H1 (cell line): Measurements from ENCODE around the gene MYO7B. TPM values are rescaled to one million over a fixed set of nuclear protein-coding genes. Genes with fewer than 3 reads are reported as not detected.

Experiments used
- CTCF ChIA-PET: fragments of 300-600 bp; sonication (Branson Sonifier 250); formaldehyde crosslinking; loops from one replicate; lab custom pipeline; 2021; ENCODE audit not compliant: partially characterized antibody; lab: Charles Lee
- POLR2A ChIA-PET: fragments of 300-600 bp; sonication (Branson Sonifier 250); formaldehyde crosslinking; loops from one replicate; lab custom pipeline; 2021; ENCODE audit warnings: inconsistent platforms; ENCODE audit not compliant: partially characterized antibody; lab: Charles Lee
- DNase-seq, 2 experiments: peaks; one replicate each; pipeline versions ENCODE4 v3.0.0 to v3.0.0-alpha.2; 2010 to 2022; ENCODE audit warnings: low spot score in 2 of 2, low read depth in 1 of 2, mixed read lengths in 1 of 2
- FAIRE-seq: peaks from 2 replicates; lab custom pipeline; 2011; peaks lifted over from hg19 to GRCh38; lab: Jason Lieb, UNC
- H2AFZ ChIP-seq: 2 replicates; pipeline ENCODE4 v1.8.1; 2012; ENCODE audit warnings: low read length, inconsistent platforms
- H2AK5ac ChIP-seq: 2 replicates; pipeline ENCODE4 v1.6.1; 2013; ENCODE audit warnings: low read depth, low read length
- H2BK120ac ChIP-seq: replicated peaks from 2 replicates; pipeline ENCODE3; 2013; ENCODE audit warnings: low read depth, low read length, inconsistent platforms
- H2BK12ac ChIP-seq: 2 replicates; pipeline ENCODE4 v1.6.1; 2013; ENCODE audit warnings: low read depth, low read length
- H2BK15ac ChIP-seq: 2 replicates; pipeline ENCODE4 v1.6.1; 2013; ENCODE audit warnings: low read length
- H2BK20ac ChIP-seq: 2 replicates; pipeline ENCODE4 v1.6.1; 2013; ENCODE audit warnings: low read length
- H2BK5ac ChIP-seq: 2 replicates; pipeline ENCODE4 v1.6.1; 2013; ENCODE audit warnings: low read depth, low read length
- H3K14ac ChIP-seq: 2 replicates; pipeline ENCODE4 v1.6.1; 2013; ENCODE audit warnings: inconsistent platforms; ENCODE audit not compliant: insufficient read length
- H3K18ac ChIP-seq: 2 replicates; pipeline ENCODE4 v1.6.1; 2013; ENCODE audit warnings: low read length; ENCODE audit errors: extremely low read depth
- H3K23ac ChIP-seq: 2 replicates; pipeline ENCODE4 v1.6.1; 2013; ENCODE audit warnings: inconsistent platforms; ENCODE audit not compliant: insufficient read length
- H3K23me2 ChIP-seq: 2 replicates; pipeline ENCODE4 v1.6.1; 2013; ENCODE audit warnings: low read depth, low read length
- H3K27ac ChIP-seq: 2 replicates; pipeline ENCODE4 v1.6.1; 2011; ENCODE audit warnings: low read depth, low read length, inconsistent platforms
- H3K27me3 ChIP-seq, 4 experiments: replicated peaks in 1 of 4; 1 replicate in 1 of 4; 2 replicates in 3 of 4; pipeline versions ENCODE4 v1.6.1 to v1.8.1; 2011 to 2013; ENCODE audit warnings: low read length in 3 of 4, mild to moderate bottlenecking in 3 of 4, inconsistent platforms in 2 of 4, mixed read lengths in 2 of 4, moderate library complexity in 1 of 4; ENCODE audit not compliant: control insufficient read depth in 3 of 4, insufficient read depth in 3 of 4; ENCODE audit errors: extremely low read depth in 1 of 4
- H3K36me3 ChIP-seq, 4 experiments: 2 replicates each; pipeline versions ENCODE4 v1.6.1 to v1.8.1; 2011 to 2013; ENCODE audit warnings: mild to moderate bottlenecking in 4 of 4, low read length in 3 of 4, moderate library complexity in 2 of 4, control low read depth in 1 of 4, inconsistent platforms in 1 of 4; ENCODE audit not compliant: insufficient read depth in 4 of 4, control insufficient read depth in 2 of 4
- H3K4ac ChIP-seq: replicated peaks from 2 replicates; pipeline ENCODE3; 2013; ENCODE audit warnings: low read length, low read depth, mixed read lengths, inconsistent platforms; ENCODE audit not compliant: insufficient read length
- H3K4me1 ChIP-seq, 4 experiments: replicated peaks in 1 of 4; 1 replicate in 1 of 4; 2 replicates in 3 of 4; pipeline versions ENCODE4 v1.6.1 to v1.8.1; 2011 to 2013; ENCODE audit warnings: low read length in 3 of 4, inconsistent platforms in 2 of 4, mixed read lengths in 1 of 4; ENCODE audit not compliant: insufficient read depth in 4 of 4, control insufficient read depth in 3 of 4
- H3K4me2 ChIP-seq, 2 experiments: 2 replicates each; pipeline versions ENCODE4 v1.6.1 to v1.8.1; 2011 to 2013; ENCODE audit warnings: low read depth in 2 of 2, low read length in 2 of 2, control low read depth in 1 of 2, inconsistent platforms in 1 of 2, mild to moderate bottlenecking in 1 of 2; ENCODE audit not compliant: insufficient read depth in 1 of 2
- H3K4me3 ChIP-seq, 4 experiments: fragments of 200-600, 300-600 bp in 1 of 4; sonication (generic), shearing (Covaris generic), sonication (Bioruptor Twin) in 1 of 4; 2 replicates each; pipeline versions ENCODE4 v1.5.1 to v1.8.1; 2011 to 2016; ENCODE audit warnings: low read length in 4 of 4, low read depth in 3 of 4, control low read depth in 2 of 4, inconsistent platforms in 2 of 4, mild to moderate bottlenecking in 2 of 4, mixed read lengths in 1 of 4, moderate library complexity in 1 of 4; ENCODE audit not compliant: insufficient read depth in 2 of 4; ENCODE audit errors: extremely low read depth in 1 of 4
- H3K56ac ChIP-seq: replicated peaks from 2 replicates; pipeline ENCODE3; 2013; ENCODE audit warnings: low read depth, mild to moderate bottlenecking, mixed read lengths, low read length, inconsistent platforms; ENCODE audit not compliant: insufficient read length
- H3K79me1 ChIP-seq: 2 replicates; pipeline ENCODE4 v1.6.1; 2013; ENCODE audit warnings: low read depth, low read length, control low read depth
- H3K79me2 ChIP-seq, 2 experiments: 2 replicates each; pipeline versions ENCODE4 v1.6.1 to v1.8.1; 2012 to 2013; ENCODE audit warnings: low read length in 2 of 2, mild to moderate bottlenecking in 2 of 2, inconsistent platforms in 1 of 2; ENCODE audit not compliant: insufficient read depth in 2 of 2, control insufficient read depth in 1 of 2
- H3K9ac ChIP-seq, 4 experiments: replicated peaks in 1 of 4; 1 replicate in 1 of 4; 2 replicates in 3 of 4; pipeline versions ENCODE4 v1.6.1 to v1.8.1; 2011 to 2013; ENCODE audit warnings: low read depth in 3 of 4, low read length in 3 of 4, control low read depth in 2 of 4, mild to moderate bottlenecking in 2 of 4, moderate library complexity in 2 of 4, inconsistent platforms in 1 of 4; ENCODE audit errors: extremely low read depth in 1 of 4
- H3K9me3 ChIP-seq, 2 experiments: 2 replicates each; pipeline versions ENCODE4 v1.6.1 to v1.8.1; 2012 to 2013; ENCODE audit warnings: mild to moderate bottlenecking in 2 of 2, moderate library complexity in 2 of 2, control low read depth in 1 of 2, inconsistent platforms in 1 of 2, low read depth in 1 of 2, low read length in 1 of 2, mixed read lengths in 1 of 2; ENCODE audit not compliant: insufficient read depth in 2 of 2
- H4K20me1 ChIP-seq, 2 experiments: replicated peaks in 1 of 2; 2 replicates each; pipeline versions ENCODE3 to v1.8.1; 2011 to 2013; ENCODE audit warnings: inconsistent platforms in 2 of 2, low read length in 2 of 2, mild to moderate bottlenecking in 1 of 2; ENCODE audit not compliant: insufficient read depth in 2 of 2, control insufficient read depth in 1 of 2
- H4K5ac ChIP-seq: 2 replicates; pipeline ENCODE4 v1.6.1; 2013; ENCODE audit warnings: low read length, low read depth, mixed read lengths, inconsistent platforms; ENCODE audit not compliant: insufficient read length
- H4K8ac ChIP-seq: 2 replicates; pipeline ENCODE4 v1.8.0; 2013; ENCODE audit warnings: mild to moderate bottlenecking, moderate library complexity, low read length, inconsistent platforms; ENCODE audit not compliant: insufficient read depth; ENCODE audit errors: extremely low read depth
- H4K91ac ChIP-seq: replicated peaks from 2 replicates; pipeline ENCODE3; 2013; ENCODE audit warnings: low read length, mixed read lengths, inconsistent platforms; ENCODE audit not compliant: insufficient read length
- WGBS, 2 experiments: shearing (Covaris generic) in 1 of 2; methylation state at CpG; one replicate each; pipeline versions ENCODE4 v1.1.6 to v1.1.7; 2013 to 2015; ENCODE audit warnings: low lambda C conversion rate in 2 of 2, mixed read lengths in 2 of 2, inconsistent platforms in 1 of 2, low coverage in 1 of 2, missing lambda C conversion rate in 1 of 2; ENCODE audit not compliant: insufficient replicate concordance in 2 of 2, insufficient coverage in 1 of 2, insufficient read length in 1 of 2; ENCODE audit errors: extremely low coverage in 1 of 2, missing lambda C conversion rate in 1 of 2; 5-methylcytosine and 5-hydroxymethylcytosine counted together
- polyA plus RNA-seq, 7 experiments: library from polyadenylated mRNA; depleted of rRNA in 3 of 7; stranded (reverse) in 5 of 7; unstranded in 2 of 7; fragments of >200 nt in 5 of 7; fragments of 200-250 nt in 2 of 7; gene quantifications; 1 replicate in 5 of 7; 2 replicates in 1 of 7; 4 replicates in 1 of 7; pipeline versions ENCODE4 v1.2.1 to v1.2.3, GENCODE V29; 2011 to 2013; ENCODE audit warnings: missing spikeins in 2 of 7, mixed read lengths in 2 of 7
- total RNA-seq: library from RNA; stranded (reverse); fragmentation: NEBNext Ultra II Directional; extraction: Animal tissue kit (Norgen Biotek cat#: 25700); gene quantifications from 2 replicates; pipeline ENCODE4 v1.2.1, GENCODE V29; 2021

MYO7B gene
- total and polyA plus RNA-seq, 2 of the 8 experiments (the other 6 are each of a cell fraction or from before 2014, with no cell fraction given), result not detected

DNA sequence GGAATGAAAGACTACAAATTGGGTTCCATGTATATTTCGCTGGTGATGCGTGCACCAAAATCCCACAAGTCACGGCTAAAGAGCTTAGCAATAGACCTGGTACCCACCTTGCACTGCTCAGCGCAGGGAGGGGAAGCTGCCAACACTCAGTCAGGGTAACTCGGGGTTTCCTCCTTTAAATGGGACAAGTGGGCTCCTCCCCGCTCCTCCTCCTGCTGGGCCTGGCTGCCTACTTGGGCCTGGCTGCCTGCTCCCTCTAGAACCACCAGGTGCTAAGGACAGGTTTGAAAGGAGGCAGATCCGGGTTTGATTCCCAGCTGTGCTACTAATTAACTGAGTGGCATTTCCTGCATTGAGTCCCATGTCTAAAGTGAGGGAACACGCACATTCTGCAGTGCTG, 23.4 kb downstream of the MYO7B start:
- Histone ChIP-seq H3K79me1 (no peaks in the 10 kb centered on the region), H3K18ac (no peak overlapping the region), H3K4ac (no peak overlapping the region), H4K5ac (no peak overlapping the region), H3K9me3 (no peaks in the 10 kb centered on the region), H2AFZ (no peak overlapping the region), H3K4me2 (no peak overlapping the region), H4K20me1 (no peaks in the 10 kb centered on the region), H3K36me3 (no peaks in the 10 kb centered on the region), H3K27ac (no peak overlapping the region), H4K8ac (no peak overlapping the region), H4K91ac (no peak overlapping the region), H2AK5ac (no peak overlapping the region), H2BK15ac (no peak overlapping the region), H2BK12ac (no peak overlapping the region), H3K56ac (no peak overlapping the region), H3K14ac (no peak overlapping the region), H3K4me3 (no peak overlapping the region), H3K27me3 (no peaks in the 10 kb centered on the region), H3K23ac (no peak overlapping the region), H3K23me2 (no peaks in the 10 kb centered on the region), H3K9ac (no peak overlapping the region), H2BK120ac (no peak overlapping the region), H3K4me1 (peaks cover 0 to 6% (median 4%) of the 10 kb centered on the region in 4 experiments; a peak in 3 of 7 replicates), H2BK5ac (no peak overlapping the region), H3K79me2 (no peaks in the 10 kb centered on the region), H2BK20ac (no peak overlapping the region)
- 84% methylated on average over 8 of the region's 8 CpGs; no CpG with 5 or more reads in 1 of the 2 experiments for WGBS, 2 experiments
- CTCF ChIA-PET, result interaction anchor here (1.0 to 2.6 kb wide), 7 partner anchors 8 to 505 kb away, joined by 3 to 13 read pairs (median 5); no protein-coding TSS in a partner anchor
- POLR2A ChIA-PET, result interaction anchor here (1.0 to 1.9 kb wide), 3 partner anchors 8 to 32 kb away, joined by 3 to 4 read pairs (median 3); partner anchors contain the start of gene IWS1
- DNase-seq (no peak), FAIRE-seq (no peak)
